HepG2 (cell line): ENCODE results near the gene EEFSEC. TPM values are rescaled to one million over a fixed set of nuclear protein-coding genes. Genes with fewer than 3 reads are reported as not detected.

Experiments used
- ARID2 ChIP-seq: sonication (generic); formaldehyde crosslinking; IDR thresholded peaks from 2 replicates; pipeline ENCODE4 v1.8.1; 2022; ENCODE audit warnings: mild to moderate bottlenecking, missing genetic modification reagents, borderline replicate concordance
- CREB3 ChIP-seq: sonication (generic); formaldehyde crosslinking; IDR thresholded peaks from 2 replicates; pipeline ENCODE4 v1.5.0; 2020; ENCODE audit warnings: missing genetic modification reagents
- EEA1 ChIP-seq: sonication (generic); formaldehyde crosslinking; IDR thresholded peaks from 2 replicates; pipeline ENCODE4 v1.5.1; 2020; ENCODE audit warnings: mild to moderate bottlenecking, missing genetic modification reagents, borderline replicate concordance
- ETV6 ChIP-seq: sonication (generic); formaldehyde crosslinking; conservative IDR thresholded peaks from 2 replicates; pipeline ENCODE4 v1.4.0; 2020; ENCODE audit warnings: missing genetic modification reagents
- FOXM1 ChIP-seq: sonication (generic); formaldehyde crosslinking; IDR thresholded peaks from 2 replicates; pipeline ENCODE4 v1.5.0; 2020; ENCODE audit warnings: missing genetic modification reagents
- MTA3 ChIP-seq: sonication (generic); formaldehyde crosslinking; IDR thresholded peaks from 2 replicates; pipeline ENCODE4 v1.4.0; 2020; ENCODE audit warnings: missing genetic modification reagents
- PBX2 ChIP-seq: IDR thresholded peaks from 2 replicates; pipeline ENCODE4 v1.6.1; 2016; ENCODE audit warnings: control low read depth
- PITX1 ChIP-seq: sonication (generic); formaldehyde crosslinking; IDR thresholded peaks from 2 replicates; pipeline ENCODE4 v1.5.1; 2020; ENCODE audit warnings: mild to moderate bottlenecking, missing genetic modification reagents
- POLR2AphosphoS2 ChIP-seq: IDR thresholded peaks from 2 replicates; pipeline ENCODE4 v1.6.1; 2011; ENCODE audit warnings: low read depth, low read length, improper control_type of control experiment
- PRPF4 ChIP-seq: fragments of 200-400 bp; formaldehyde crosslinking; IDR thresholded peaks from 2 replicates; pipeline ENCODE4 v1.6.1; 2016; ENCODE audit warnings: low read length, low read depth; ENCODE audit not compliant: poor library complexity, severe bottlenecking
- REXO4 ChIP-seq: sonication (generic); formaldehyde crosslinking; IDR thresholded peaks from 2 replicates; pipeline ENCODE4 v1.8.0; 2022; ENCODE audit warnings: missing genetic modification reagents, mild to moderate bottlenecking, borderline replicate concordance
- SIX4 ChIP-seq: sonication (generic); formaldehyde crosslinking; IDR thresholded peaks from 2 replicates; pipeline ENCODE4 v1.4.0; 2020; ENCODE audit warnings: missing genetic modification reagents
- ZFP90 ChIP-seq: sonication (generic); formaldehyde crosslinking; IDR thresholded peaks from 2 replicates; pipeline ENCODE4 v1.8.0; 2022; ENCODE audit warnings: missing genetic modification reagents, mild to moderate bottlenecking, inconsistent platforms, borderline replicate concordance
- ZKSCAN8 ChIP-seq: IDR thresholded peaks from 2 replicates; pipeline ENCODE4 v1.6.1; 2016; ENCODE audit warnings: borderline replicate concordance, missing genetic modification reagents, missing compliant biosample characterization
- ZNF121 ChIP-seq: sonication (generic); formaldehyde crosslinking; IDR thresholded peaks from 2 replicates; pipeline ENCODE4 v1.5.0; 2020; ENCODE audit warnings: mild to moderate bottlenecking, missing genetic modification reagents
- ZNF44 ChIP-seq: sonication (generic); formaldehyde crosslinking; IDR thresholded peaks from 2 replicates; pipeline ENCODE4 v1.5.1; 2020; ENCODE audit warnings: mild to moderate bottlenecking, missing genetic modification reagents
- ZNF512B ChIP-seq: sonication (generic); formaldehyde crosslinking; IDR thresholded peaks from 2 replicates; pipeline ENCODE4 v1.5.1; 2020; ENCODE audit warnings: missing genetic modification reagents, mild to moderate bottlenecking, borderline replicate concordance
- ZNF616 ChIP-seq: sonication (generic); formaldehyde crosslinking; IDR thresholded peaks from 2 replicates; pipeline ENCODE4 v1.5.0; 2020; ENCODE audit warnings: low read depth, mild to moderate bottlenecking, missing genetic modification reagents
- ZNF768 ChIP-seq: sonication (generic); formaldehyde crosslinking; IDR thresholded peaks from 2 replicates; pipeline ENCODE4 v1.4.0; 2020; ENCODE audit warnings: missing genetic modification reagents
- ZNF879 ChIP-seq: sonication (generic); formaldehyde crosslinking; IDR thresholded peaks from 2 replicates; pipeline ENCODE4 v1.8.1; 2023; ENCODE audit warnings: missing genetic modification reagents
- polyA plus RNA-seq, 8 experiments: library from polyadenylated mRNA; depleted of rRNA in 3 of 8; stranded (reverse) in 7 of 8; unstranded in 1 of 8; fragments of >200 nt; fragmentation: Illumina TruSeq in 4 of 8; extraction: Trizol in 4 of 8; gene quantifications; 2 replicates each; pipeline versions ENCODE4 v1.2.1 to v1.2.3, GENCODE V29; 2011 to 2016; ENCODE audit warnings: low read depth in 4 of 8, missing spikeins in 1 of 8, mixed read lengths in 1 of 8; ENCODE audit not compliant: insufficient read depth in 1 of 8
- total RNA-seq, 5 experiments: library from RNA; depleted of rRNA; stranded (reverse); fragments of >200 nt; fragmentation: Illumina TruSeq; extraction: Trizol; gene quantifications; 2 replicates each; pipeline ENCODE4 v1.2.3, GENCODE V29; 2016; ENCODE audit warnings: low read depth in 1 of 5
- TF ChIP-seq, protein P1 (sequence below): sonication (generic); formaldehyde crosslinking; IDR thresholded peaks from 2 replicates; pipeline ENCODE4 v1.4.0; 2020; ENCODE audit warnings: missing genetic modification reagents

Gene EEFSEC
- total and polyA plus RNA-seq, 2 of the 13 experiments (the other 11 are each of a cell fraction or from before 2014, with no cell fraction given) = 6.4 to 24.2 TPM

DNA sequence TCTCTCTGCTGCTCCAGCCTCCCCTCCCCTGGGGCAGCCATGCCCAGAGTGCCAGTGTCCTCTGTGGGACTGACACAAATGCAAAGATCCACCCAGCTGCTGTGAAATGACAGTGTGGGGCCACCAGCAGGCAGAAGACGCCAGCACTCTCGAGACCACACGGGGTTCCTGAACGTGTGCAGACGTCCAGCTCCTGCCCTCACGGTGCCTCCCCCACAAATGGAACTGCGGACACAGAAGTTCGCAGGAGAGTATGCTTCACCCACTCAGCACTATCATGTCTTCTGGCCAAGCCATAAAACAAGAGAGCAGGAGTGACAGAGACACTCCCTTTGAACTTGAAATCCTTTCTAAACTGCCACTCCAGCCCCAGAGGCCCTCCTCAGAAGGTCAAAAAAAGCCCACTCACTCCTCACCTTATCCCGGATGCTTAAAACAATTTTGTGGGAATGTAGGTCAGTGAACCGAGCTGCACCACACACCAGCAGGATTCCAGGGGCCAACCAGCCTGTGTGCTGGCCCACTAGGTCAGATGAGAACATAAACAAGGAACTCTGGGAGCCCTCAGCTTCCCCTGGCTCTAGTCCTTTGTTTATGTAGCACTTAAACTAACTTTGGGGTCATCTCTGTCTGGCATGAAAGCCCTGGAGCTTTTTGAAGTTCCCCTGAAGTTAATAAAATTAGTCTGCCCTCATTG lies 200.9 kb downstream of the EEFSEC start (continued):
- TF ChIP-seq EEA1 (CRISPR knock-in tag) (no peak), REXO4 (CRISPR knock-in tag) (no peak), MTA3 (CRISPR knock-in tag) (no peak), ARID2 (CRISPR knock-in tag) (no peak), ZNF616 (CRISPR knock-in tag) (no peak), CREB3 (no peak), POLR2AphosphoS2 (no peak), ZNF512B (CRISPR knock-in tag) (no peak), ZFP90 (CRISPR knock-in tag) (no peak), ZNF768 (CRISPR knock-in tag) (no peak), ZNF879 (no peak), FOXM1 (CRISPR knock-in tag) (no peak), ETV6 (CRISPR knock-in tag) (no peak), PRPF4 (no peak), PITX1 (0 out of 2 replicates have a peak, but pooled peaks have one; percentile 19), ZNF44 (no peak), SIX4 (CRISPR knock-in tag) (no peak), PBX2 (CRISPR knock-in tag) (no peak), ZNF121 (CRISPR knock-in tag) (peak; percentile 62), ZKSCAN8 (CRISPR knock-in tag) (no peak)
- TF ChIP-seq, protein P1, sequence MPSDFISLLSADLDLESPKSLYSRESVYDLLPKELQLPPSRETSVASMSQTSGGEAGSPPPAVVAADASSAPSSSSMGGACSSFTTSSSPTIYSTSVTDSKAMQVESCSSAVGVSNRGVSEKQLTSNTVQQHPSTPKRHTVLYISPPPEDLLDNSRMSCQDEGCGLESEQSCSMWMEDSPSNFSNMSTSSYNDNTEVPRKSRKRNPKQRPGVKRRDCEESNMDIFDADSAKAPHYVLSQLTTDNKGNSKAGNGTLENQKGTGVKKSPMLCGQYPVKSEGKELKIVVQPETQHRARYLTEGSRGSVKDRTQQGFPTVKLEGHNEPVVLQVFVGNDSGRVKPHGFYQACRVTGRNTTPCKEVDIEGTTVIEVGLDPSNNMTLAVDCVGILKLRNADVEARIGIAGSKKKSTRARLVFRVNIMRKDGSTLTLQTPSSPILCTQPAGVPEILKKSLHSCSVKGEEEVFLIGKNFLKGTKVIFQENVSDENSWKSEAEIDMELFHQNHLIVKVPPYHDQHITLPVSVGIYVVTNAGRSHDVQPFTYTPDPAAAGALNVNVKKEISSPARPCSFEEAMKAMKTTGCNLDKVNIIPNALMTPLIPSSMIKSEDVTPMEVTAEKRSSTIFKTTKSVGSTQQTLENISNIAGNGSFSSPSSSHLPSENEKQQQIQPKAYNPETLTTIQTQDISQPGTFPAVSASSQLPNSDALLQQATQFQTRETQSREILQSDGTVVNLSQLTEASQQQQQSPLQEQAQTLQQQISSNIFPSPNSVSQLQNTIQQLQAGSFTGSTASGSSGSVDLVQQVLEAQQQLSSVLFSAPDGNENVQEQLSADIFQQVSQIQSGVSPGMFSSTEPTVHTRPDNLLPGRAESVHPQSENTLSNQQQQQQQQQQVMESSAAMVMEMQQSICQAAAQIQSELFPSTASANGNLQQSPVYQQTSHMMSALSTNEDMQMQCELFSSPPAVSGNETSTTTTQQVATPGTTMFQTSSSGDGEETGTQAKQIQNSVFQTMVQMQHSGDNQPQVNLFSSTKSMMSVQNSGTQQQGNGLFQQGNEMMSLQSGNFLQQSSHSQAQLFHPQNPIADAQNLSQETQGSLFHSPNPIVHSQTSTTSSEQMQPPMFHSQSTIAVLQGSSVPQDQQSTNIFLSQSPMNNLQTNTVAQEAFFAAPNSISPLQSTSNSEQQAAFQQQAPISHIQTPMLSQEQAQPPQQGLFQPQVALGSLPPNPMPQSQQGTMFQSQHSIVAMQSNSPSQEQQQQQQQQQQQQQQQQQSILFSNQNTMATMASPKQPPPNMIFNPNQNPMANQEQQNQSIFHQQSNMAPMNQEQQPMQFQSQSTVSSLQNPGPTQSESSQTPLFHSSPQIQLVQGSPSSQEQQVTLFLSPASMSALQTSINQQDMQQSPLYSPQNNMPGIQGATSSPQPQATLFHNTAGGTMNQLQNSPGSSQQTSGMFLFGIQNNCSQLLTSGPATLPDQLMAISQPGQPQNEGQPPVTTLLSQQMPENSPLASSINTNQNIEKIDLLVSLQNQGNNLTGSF (CRISPR knock-in tag) = no peak
